GM20000 (cell line): ENCODE results near the gene LRRC43.

Experiments
- DNase-seq: peaks from one replicate; pipeline ENCODE4 v3.0.0; 2012; ENCODE audit warnings: low spot score
- CTCF ChIP-seq: IDR thresholded peaks from 2 replicates; pipeline ENCODE4 v1.5.1; 2012; ENCODE audit warnings: mild to moderate bottlenecking, control low read depth; ENCODE audit errors: extremely low read depth, missing control alignments

LRRC43 gene

GRCh38 chr12:122139266-122139665, 43.7 kb upstream of the LRRC43 start:
- no peak for DNase-seq
- no peak for TF ChIP-seq CTCF

- no peak for DNase-seq
- no peak for TF ChIP-seq CTCF
These were observed 43.0 kb upstream of the LRRC43 start for GRCh38 chr12:122139941-122140340.

GRCh38 chr12:122140467-122141257, 42.3 kb upstream of the LRRC43 start:
- DNase-seq: no peak
- no peak for TF ChIP-seq CTCF

- no peak for TF ChIP-seq CTCF
- no peak for DNase-seq
These were observed 40.8 kb upstream of the LRRC43 start for GRCh38 chr12:122141911-122142725.

- no peak for TF ChIP-seq CTCF
These were observed 40.1 kb upstream of the LRRC43 start for GRCh38 chr12:122142857-122143256.

GRCh38 chr12:122144885-122145284, 38.0 kb upstream of the LRRC43 start:
- DNase-seq: no peak
- no peak for TF ChIP-seq CTCF

More at GRCh38 chr12:122142857-122143256, 40.1 kb upstream of the LRRC43 start:
- no peak for DNase-seq
